Calu3 (cell line): ENCODE data around the gene KRTAP5-8. TPM values are rescaled to one million over a fixed set of nuclear protein-coding genes. Genes with fewer than 3 reads are reported as not detected.
"Not testable (repeated sequence)": the region's sequence is repeated elsewhere in the genome, so short reads cannot be mapped to it uniquely, and the experiment has no call there.

Experiments
- BruUV-seq: library from RNA; stranded (reverse); fragments of 400-500 nt; replicated peaks from 2 replicates; lab custom pipeline; 2021; lab: Mats Ljungman, UMichigan
- CTCF ChIA-PET: fragments of 300-600 bp; sonication (Branson Sonifier 250); formaldehyde crosslinking; loops from one replicate; lab custom pipeline; 2022; ENCODE audit warnings: antibody characterized with exemption; lab: Charles Lee
- DNase-seq: peaks from one replicate; pipeline ENCODE4 v3.0.0; 2022
- H3K27ac Mint-ChIP-seq: one replicate; pipeline ENCODE4 v1.8.0; 2022; ENCODE audit warnings: mixed read lengths; ENCODE audit not compliant: unreplicated experiment
- H3K27me3 Mint-ChIP-seq: one replicate; pipeline ENCODE4 v1.8.0; 2022; ENCODE audit warnings: mixed read lengths; ENCODE audit not compliant: unreplicated experiment
- H3K36me3 Mint-ChIP-seq: one replicate; pipeline ENCODE4 v1.8.0; 2022; ENCODE audit warnings: mild to moderate bottlenecking, moderate library complexity, mixed read lengths; ENCODE audit not compliant: insufficient read depth, unreplicated experiment
- H3K4me1 Mint-ChIP-seq: one replicate; pipeline ENCODE4 v1.8.0; 2022; ENCODE audit warnings: mild to moderate bottlenecking, low read depth, mixed read lengths; ENCODE audit not compliant: unreplicated experiment
- H3K4me3 Mint-ChIP-seq: one replicate; pipeline ENCODE4 v1.8.0; 2022; ENCODE audit warnings: mild to moderate bottlenecking, low read depth, moderate library complexity, mixed read lengths; ENCODE audit not compliant: unreplicated experiment
- H3K9me3 Mint-ChIP-seq: one replicate; pipeline ENCODE4 v1.8.0; 2022; ENCODE audit warnings: low read depth, mixed read lengths; ENCODE audit not compliant: unreplicated experiment
- CTCF ChIP-seq: fragments of 200-600 bp; IDR thresholded peaks from one replicate; pipeline ENCODE4 v1.8.0; 2022; ENCODE audit warnings: antibody characterized with exemption; ENCODE audit not compliant: unreplicated experiment
- intact Hi-C: fragments of 100-400 bp; cut with micrococcal nuclease; formaldehyde crosslinking; loops from one replicate; pipeline ENCODE4 v1.10.0; 2022; ENCODE audit not compliant: unreplicated experiment
- total RNA-seq: library from RNA; stranded (reverse); gene quantifications from 2 replicates; pipeline ENCODE4 v1.2.3, GENCODE V29; 2022

Gene KRTAP5-8
- total RNA-seq, 1 experiment from 2014 or later, result not detected

GRCh38 chr11:71582309-71582895 lies 44.6 kb downstream of the KRTAP5-8 start, which contains the start of gene KRTAP5-11:
KRTAP5-11 (minus strand) TSS chr11:71582875; CDS start chr11:71582837, 38 bp downstream.
- Mint-ChIP-seq H3K27me3 (peaks cover 27% of the 10 kb centered on the region), H3K4me1 (peaks cover 23% of the 10 kb centered on the region), H3K27ac (no peak within 1 kb of the TSS), H3K9me3 (no peaks in the 10 kb centered on the region), H3K4me3 (no peak within 1 kb of the TSS), H3K36me3 (no peaks in the 10 kb centered on the region)
- TF ChIP-seq CTCF, result no peak
- intact Hi-C loops, result no loop called here
- CTCF ChIA-PET, result interaction anchor here (0.6 kb wide), 1 partner anchor 1141 kb away, joined by 5 read pairs; no protein-coding TSS in a partner anchor
- BruUV-seq, result no TSS peak
- DNase-seq, result no peak

- CTCF ChIA-PET, result interaction anchor here (0.6 kb wide), 1 partner anchor 1142 kb away, joined by 5 read pairs; no protein-coding TSS in a partner anchor
- BruUV-seq, H3K4me3 Mint-ChIP-seq: not testable (repeated sequence)
Observed at GRCh38 chr11:71582969-71583368, 45.1 kb downstream of the KRTAP5-8 start.

GRCh38 chr11:71585673-71586072 lies 47.8 kb downstream of the KRTAP5-8 start:
- DNase-seq, BruUV-seq, H3K36me3 Mint-ChIP-seq, intact Hi-C loops, CTCF ChIA-PET, H3K9me3 Mint-ChIP-seq, H3K27ac Mint-ChIP-seq, H3K4me3 Mint-ChIP-seq: not testable (repeated sequence)
- peaks cover 36% of the 10 kb centered on the region for H3K4me1 Mint-ChIP-seq
- peaks cover 18% of the 10 kb centered on the region for H3K27me3 Mint-ChIP-seq

More at GRCh38 chr11:71582969-71583368, 45.1 kb downstream of the KRTAP5-8 start:
- Mint-ChIP-seq H3K4me1 (peaks cover 27% of the 10 kb centered on the region), H3K27me3 (peaks cover 27% of the 10 kb centered on the region)
- H3K9me3 Mint-ChIP-seq, DNase-seq, intact Hi-C loops, H3K27ac Mint-ChIP-seq, H3K36me3 Mint-ChIP-seq: not testable (repeated sequence)

GRCh38 chr11:71588314-71588713 lies 50.5 kb downstream of the KRTAP5-8 start:
- H3K4me1 Mint-ChIP-seq, result peaks cover 20% of the 10 kb centered on the region
- intact Hi-C loops, H3K27me3 Mint-ChIP-seq, H3K36me3 Mint-ChIP-seq, H3K9me3 Mint-ChIP-seq, H3K4me3 Mint-ChIP-seq, CTCF ChIA-PET, BruUV-seq, H3K27ac Mint-ChIP-seq: not testable (repeated sequence)
- DNase-seq, result peak; percentile 28

Other genes with a start within 250 kb of the KRTAP5-8 start
- 185 and 211 TPM in 2 replicates for gene DHCR7, start 89.6 kb upstream of the KRTAP5-8 start, total RNA-seq
- gene NADSYN1, start 84.8 kb upstream of the KRTAP5-8 start, total RNA-seq, result 79.7 and 91.1 TPM in 2 replicates
- not detected in 2 replicates for gene KRTAP5-7, start 10.8 kb upstream of the KRTAP5-8 start, total RNA-seq
- 0.56 TPM in 1 of 2 replicates, not detected in the other for gene KRTAP5-9, start 10.4 kb downstream of the KRTAP5-8 start, total RNA-seq
- gene KRTAP5-10, start 27.5 kb downstream of the KRTAP5-8 start, total RNA-seq, result not detected in 2 replicates
- not detected in 2 replicates for gene KRTAP5-11, start 44.9 kb downstream of the KRTAP5-8 start, total RNA-seq